ENCODE measurements around the gene ATAD3B. TPM values are rescaled to one million over a fixed set of nuclear protein-coding genes. Genes with fewer than 3 reads are reported as not detected.

Gene ATAD3B
- total and polyA plus RNA-seq, 2 of the 13 experiments (the other 11 are each of a cell fraction or from before 2014, with no cell fraction given) = 9.6 to 31.1 TPM

- TF ChIP-seq HNF1A (IDR thresholded peaks at IDR 0.05; ENCODE audit: low read depth) = 0 out of 2 replicates have a peak, but pooled peaks have one; percentile 14
- 0 out of 2 replicates have a peak, but pooled peaks have one; percentile 17 for TF ChIP-seq HNF1A (CRISPR knock-in tag; IDR thresholded peaks at IDR 0.05; ENCODE audit: borderline replicate concordance)
- no peak for TF ChIP-seq ARNT (IDR thresholded peaks at IDR 0.05)
- TF ChIP-seq, protein P1, sequence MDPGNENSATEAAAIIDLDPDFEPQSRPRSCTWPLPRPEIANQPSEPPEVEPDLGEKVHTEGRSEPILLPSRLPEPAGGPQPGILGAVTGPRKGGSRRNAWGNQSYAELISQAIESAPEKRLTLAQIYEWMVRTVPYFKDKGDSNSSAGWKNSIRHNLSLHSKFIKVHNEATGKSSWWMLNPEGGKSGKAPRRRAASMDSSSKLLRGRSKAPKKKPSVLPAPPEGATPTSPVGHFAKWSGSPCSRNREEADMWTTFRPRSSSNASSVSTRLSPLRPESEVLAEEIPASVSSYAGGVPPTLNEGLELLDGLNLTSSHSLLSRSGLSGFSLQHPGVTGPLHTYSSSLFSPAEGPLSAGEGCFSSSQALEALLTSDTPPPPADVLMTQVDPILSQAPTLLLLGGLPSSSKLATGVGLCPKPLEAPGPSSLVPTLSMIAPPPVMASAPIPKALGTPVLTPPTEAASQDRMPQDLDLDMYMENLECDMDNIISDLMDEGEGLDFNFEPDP (CRISPR knock-in tag; conservative IDR thresholded peaks at IDR 0.05) = no peak
- TF ChIP-seq CREM (IDR thresholded peaks at IDR 0.05) = 0 out of 2 replicates have a peak, but pooled peaks have one; percentile 12
- no peak for TF ChIP-seq CREM (CRISPR knock-in tag; IDR thresholded peaks at IDR 0.05)
- TF ChIP-seq, protein P2, sequence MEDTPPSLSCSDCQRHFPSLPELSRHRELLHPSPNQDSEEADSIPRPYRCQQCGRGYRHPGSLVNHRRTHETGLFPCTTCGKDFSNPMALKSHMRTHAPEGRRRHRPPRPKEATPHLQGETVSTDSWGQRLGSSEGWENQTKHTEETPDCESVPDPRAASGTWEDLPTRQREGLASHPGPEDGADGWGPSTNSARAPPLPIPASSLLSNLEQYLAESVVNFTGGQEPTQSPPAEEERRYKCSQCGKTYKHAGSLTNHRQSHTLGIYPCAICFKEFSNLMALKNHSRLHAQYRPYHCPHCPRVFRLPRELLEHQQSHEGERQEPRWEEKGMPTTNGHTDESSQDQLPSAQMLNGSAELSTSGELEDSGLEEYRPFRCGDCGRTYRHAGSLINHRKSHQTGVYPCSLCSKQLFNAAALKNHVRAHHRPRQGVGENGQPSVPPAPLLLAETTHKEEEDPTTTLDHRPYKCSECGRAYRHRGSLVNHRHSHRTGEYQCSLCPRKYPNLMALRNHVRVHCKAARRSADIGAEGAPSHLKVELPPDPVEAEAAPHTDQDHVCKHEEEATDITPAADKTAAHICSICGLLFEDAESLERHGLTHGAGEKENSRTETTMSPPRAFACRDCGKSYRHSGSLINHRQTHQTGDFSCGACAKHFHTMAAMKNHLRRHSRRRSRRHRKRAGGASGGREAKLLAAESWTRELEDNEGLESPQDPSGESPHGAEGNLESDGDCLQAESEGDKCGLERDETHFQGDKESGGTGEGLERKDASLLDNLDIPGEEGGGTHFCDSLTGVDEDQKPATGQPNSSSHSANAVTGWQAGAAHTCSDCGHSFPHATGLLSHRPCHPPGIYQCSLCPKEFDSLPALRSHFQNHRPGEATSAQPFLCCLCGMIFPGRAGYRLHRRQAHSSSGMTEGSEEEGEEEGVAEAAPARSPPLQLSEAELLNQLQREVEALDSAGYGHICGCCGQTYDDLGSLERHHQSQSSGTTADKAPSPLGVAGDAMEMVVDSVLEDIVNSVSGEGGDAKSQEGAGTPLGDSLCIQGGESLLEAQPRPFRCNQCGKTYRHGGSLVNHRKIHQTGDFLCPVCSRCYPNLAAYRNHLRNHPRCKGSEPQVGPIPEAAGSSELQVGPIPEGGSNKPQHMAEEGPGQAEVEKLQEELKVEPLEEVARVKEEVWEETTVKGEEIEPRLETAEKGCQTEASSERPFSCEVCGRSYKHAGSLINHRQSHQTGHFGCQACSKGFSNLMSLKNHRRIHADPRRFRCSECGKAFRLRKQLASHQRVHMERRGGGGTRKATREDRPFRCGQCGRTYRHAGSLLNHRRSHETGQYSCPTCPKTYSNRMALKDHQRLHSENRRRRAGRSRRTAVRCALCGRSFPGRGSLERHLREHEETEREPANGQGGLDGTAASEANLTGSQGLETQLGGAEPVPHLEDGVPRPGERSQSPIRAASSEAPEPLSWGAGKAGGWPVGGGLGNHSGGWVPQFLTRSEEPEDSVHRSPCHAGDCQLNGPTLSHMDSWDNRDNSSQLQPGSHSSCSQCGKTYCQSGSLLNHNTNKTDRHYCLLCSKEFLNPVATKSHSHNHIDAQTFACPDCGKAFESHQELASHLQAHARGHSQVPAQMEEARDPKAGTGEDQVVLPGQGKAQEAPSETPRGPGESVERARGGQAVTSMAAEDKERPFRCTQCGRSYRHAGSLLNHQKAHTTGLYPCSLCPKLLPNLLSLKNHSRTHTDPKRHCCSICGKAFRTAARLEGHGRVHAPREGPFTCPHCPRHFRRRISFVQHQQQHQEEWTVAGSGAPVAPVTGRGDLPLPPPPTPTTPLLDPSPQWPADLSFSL (CRISPR knock-in tag; IDR thresholded peaks at IDR 0.05) = no peak
- TF ChIP-seq YEATS4 (CRISPR knock-in tag; IDR thresholded peaks at IDR 0.05; ENCODE audit: borderline replicate concordance) = no peak; the same call in 1 of the 2 replicates
- TF ChIP-seq ATM (IDR thresholded peaks at IDR 0.05; ENCODE audit: borderline replicate concordance) = no peak
- TF ChIP-seq FOXC1 (CRISPR knock-in tag; IDR thresholded peaks at IDR 0.05; ENCODE audit: borderline replicate concordance) = 0 out of 2 replicates have a peak, but pooled peaks have one; percentile 12
- TF ChIP-seq NONO (IDR thresholded peaks at IDR 0.05) = no peak
- TF ChIP-seq NONO (CRISPR knock-in tag; conservative IDR thresholded peaks at IDR 0.05) = peak; percentile 67
- TF ChIP-seq, protein P3, sequence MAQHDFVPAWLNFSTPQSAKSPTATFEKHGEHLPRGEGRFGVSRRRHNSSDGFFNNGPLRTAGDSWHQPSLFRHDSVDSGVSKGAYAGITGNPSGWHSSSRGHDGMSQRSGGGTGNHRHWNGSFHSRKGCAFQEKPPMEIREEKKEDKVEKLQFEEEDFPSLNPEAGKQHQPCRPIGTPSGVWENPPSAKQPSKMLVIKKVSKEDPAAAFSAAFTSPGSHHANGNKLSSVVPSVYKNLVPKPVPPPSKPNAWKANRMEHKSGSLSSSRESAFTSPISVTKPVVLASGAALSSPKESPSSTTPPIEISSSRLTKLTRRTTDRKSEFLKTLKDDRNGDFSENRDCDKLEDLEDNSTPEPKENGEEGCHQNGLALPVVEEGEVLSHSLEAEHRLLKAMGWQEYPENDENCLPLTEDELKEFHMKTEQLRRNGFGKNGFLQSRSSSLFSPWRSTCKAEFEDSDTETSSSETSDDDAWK (CRISPR knock-in tag; IDR thresholded peaks at IDR 0.05) = no peak
- TF ChIP-seq CBFB (CRISPR knock-in tag; IDR thresholded peaks at IDR 0.05) = no peak
These were observed 41.2 kb upstream of the ATAD3B start (continued) for GRCh38 chr1:1430114-1430982.
